K562 (cell line): ENCODE data around the gene ARHGAP8. TPM values are rescaled to one million over a fixed set of nuclear protein-coding genes. Genes with fewer than 3 reads are reported as not detected.

Experiments
- ATAC-seq: fragments of 200-7000 bp; cut with Tn5 transposase; 3 replicates; pipeline ENCODE4 v1.9.1; 2020; ENCODE audit warnings: moderate library complexity
- BruUV-seq: library from RNA; stranded (reverse); fragments of 400-500 nt; replicated peaks from 2 replicates; lab custom pipeline; 2021; lab: Mats Ljungman, UMichigan
- CTCF ChIA-PET: fragments of 300-600 bp; formaldehyde crosslinking; extraction: SDS; loops from one replicate; lab custom pipeline; 2021; ENCODE audit warnings: low intra/inter-chr PET ratio; lab: Yijun Ruan, JAX
- POLR2A ChIA-PET: fragments of 300-600, 350-650 bp; sonication (Branson Sonifier 250); formaldehyde crosslinking; extraction: SDS; loops from one replicate; lab custom pipeline; 2021; ENCODE audit warnings: antibody characterized with exemption, inconsistent platforms; lab: Yijun Ruan, JAX
- DNase-seq, 4 experiments: peaks; one replicate each; pipeline versions ENCODE4 v3.0.0 to v3.0.0-alpha.2; 2011 to 2018; ENCODE audit warnings: low spot score in 3 of 4, mixed read lengths in 3 of 4; ENCODE audit errors: extremely low read depth in 1 of 4
- FAIRE-seq: peaks from 2 replicates; lab custom pipeline; 2011; peaks lifted over from hg19 to GRCh38; lab: Jason Lieb, UNC
- H2AFZ ChIP-seq: 2 replicates; pipeline ENCODE4 v1.6.0; 2011; ENCODE audit warnings: low read depth, low read length, control low read depth, inconsistent platforms
- H3K27ac ChIP-seq: fragments of 200-600 bp; 3 replicates; pipeline ENCODE4 v1.8.0; 2011; ENCODE audit warnings: low read depth, mild to moderate bottlenecking, control low read depth, inconsistent platforms, low read length, moderate library complexity, mixed read lengths; ENCODE audit errors: extremely low read depth
- H3K27me3 ChIP-seq, 2 experiments: fragments of 300-600 bp in 1 of 2; 2 replicates in 1 of 2; 3 replicates in 1 of 2; pipeline versions ENCODE4 v1.6.0 to v1.8.0; 2011; ENCODE audit warnings: inconsistent platforms in 2 of 2, low read length in 2 of 2, mild to moderate bottlenecking in 1 of 2, mixed read lengths in 1 of 2, moderate library complexity in 1 of 2; ENCODE audit not compliant: control insufficient read depth in 2 of 2, insufficient read depth in 2 of 2
- H3K36me3 ChIP-seq: fragments of 300-600 bp; 3 replicates; pipeline ENCODE4 v1.8.0; 2011; ENCODE audit warnings: mild to moderate bottlenecking, low read length, inconsistent platforms; ENCODE audit not compliant: control insufficient read depth, insufficient read depth
- H3K4me1 ChIP-seq, 2 experiments: fragments of 200-600 bp in 1 of 2; replicated peaks in 1 of 2; 2 replicates in 1 of 2; 3 replicates in 1 of 2; pipeline versions ENCODE4 v1.5.1 to v1.8.0; 2011; ENCODE audit warnings: inconsistent platforms in 2 of 2, low read length in 2 of 2, mild to moderate bottlenecking in 1 of 2, mixed read lengths in 1 of 2, moderate library complexity in 1 of 2; ENCODE audit not compliant: control insufficient read depth in 2 of 2, insufficient read depth in 2 of 2
- H3K4me2 ChIP-seq: 2 replicates; pipeline ENCODE4 v1.6.1; 2011; ENCODE audit warnings: low read length, control low read depth, inconsistent platforms, mixed read lengths; ENCODE audit not compliant: insufficient read depth
- H3K4me3 ChIP-seq: fragments of 200-600 bp; sonication (generic), shearing (Covaris generic); 2 replicates; pipeline ENCODE4 v1.5.1; 2016; ENCODE audit warnings: control low read depth, inconsistent platforms
- H3K79me2 ChIP-seq: fragments of 200-600 bp; 3 replicates; pipeline ENCODE4 v1.8.0; 2011; ENCODE audit warnings: low read length, inconsistent platforms; ENCODE audit not compliant: control insufficient read depth, insufficient read depth
- H3K9ac ChIP-seq, 2 experiments: 2 replicates each; pipeline versions ENCODE4 v1.6.0 to v1.6.1; 2011; ENCODE audit warnings: low read depth in 2 of 2, low read length in 2 of 2, control low read depth in 1 of 2, inconsistent platforms in 1 of 2, mild to moderate bottlenecking in 1 of 2, mixed read lengths in 1 of 2; ENCODE audit not compliant: insufficient read depth in 1 of 2
- H3K9me1 ChIP-seq: one replicate; pipeline ENCODE4 v1.6.0; 2011; ENCODE audit warnings: inconsistent platforms, mild to moderate bottlenecking, low read length, moderate library complexity; ENCODE audit not compliant: control insufficient read depth, insufficient read depth
- H3K9me3 ChIP-seq: replicated peaks from 2 replicates; pipeline ENCODE4 v1.5.1; 2011; ENCODE audit warnings: low read depth, low read length, inconsistent platforms; ENCODE audit not compliant: control insufficient read depth, insufficient read depth
- H4K20me1 ChIP-seq: replicated peaks from 2 replicates; pipeline ENCODE4 v1.6.1; 2011; ENCODE audit warnings: low read length, inconsistent platforms, mixed read lengths; ENCODE audit not compliant: control insufficient read depth, insufficient read depth
- BRCA1 ChIP-seq, 2 experiments: fragments of 450-650 bp in 1 of 2; sonication (generic) in 1 of 2; formaldehyde crosslinking in 1 of 2; IDR thresholded peaks; 2 replicates each; pipeline versions ENCODE4 v1.5.0 to v1.6.1; 2017 to 2020; ENCODE audit warnings: mild to moderate bottlenecking in 1 of 2, missing genetic modification reagents in 1 of 2
- FOXJ3 ChIP-seq: sonication (generic); formaldehyde crosslinking; IDR thresholded peaks from 2 replicates; pipeline ENCODE4 v1.4.0; 2020; ENCODE audit warnings: mild to moderate bottlenecking, missing genetic modification reagents
- JUN ChIP-seq, 2 experiments: sonication (generic) in 1 of 2; formaldehyde crosslinking in 1 of 2; IDR thresholded peaks; 2 replicates each; pipeline versions ENCODE4 v1.6.1 to v1.8.0; 2012 to 2022; ENCODE audit warnings: borderline replicate concordance in 2 of 2, mild to moderate bottlenecking in 2 of 2, improper control_type of control experiment in 1 of 2, low read depth in 1 of 2, low read length in 1 of 2, missing genetic modification reagents in 1 of 2
- RFX1 ChIP-seq: fragments of 450-650 bp; IDR thresholded peaks from 2 replicates; pipeline ENCODE4 v1.6.1; 2016; ENCODE audit warnings: mild to moderate bottlenecking, moderate library complexity
- TEAD2 ChIP-seq: fragments of 450-650 bp; IDR thresholded peaks from 2 replicates; pipeline ENCODE4 v1.6.1; 2016; ENCODE audit warnings: missing genetic modification characterization, control low read depth, missing compliant biosample characterization
- U2AF2 ChIP-seq: fragments of 200-400 bp; formaldehyde crosslinking; optimal IDR thresholded peaks from 2 replicates; pipeline ENCODE3; 2017; ENCODE audit warnings: low read depth, mild to moderate bottlenecking, low read length
- ZFP36 ChIP-seq: fragments of 150-350 bp; IDR thresholded peaks from 2 replicates; pipeline ENCODE4 v1.6.1; 2018; ENCODE audit warnings: low read length, low read depth; ENCODE audit not compliant: partially characterized antibody
- ZNF436 ChIP-seq: fragments of 250-450, 450-650 bp; sonication (Bioruptor Pico); formaldehyde crosslinking; IDR thresholded peaks from 2 replicates; pipeline ENCODE4 v1.7.0; 2020; ENCODE audit warnings: mild to moderate bottlenecking
- ZNF77 ChIP-seq: fragments of 250-450 bp; sonication (Bioruptor Pico); IDR thresholded peaks from 2 replicates; pipeline ENCODE4 v1.5.0; 2020
- ZNF830 ChIP-seq: fragments of 250-450 bp; sonication (Bioruptor Pico); IDR thresholded peaks from 2 replicates; pipeline ENCODE4 v1.5.0; 2021; ENCODE audit warnings: mild to moderate bottlenecking
- WGBS: fragments of 100-300 bp; shearing (Covaris generic); methylation state at CpG from one replicate; pipeline ENCODE4 v1.1.6; 2016; ENCODE audit warnings: low coverage, mixed read lengths; ENCODE audit not compliant: insufficient coverage; ENCODE audit errors: missing lambda C conversion rate; 5-methylcytosine and 5-hydroxymethylcytosine counted together
- in situ Hi-C: fragments of 300-500 bp; cut with MboI; formaldehyde crosslinking; loops from 4 replicates; pipeline ENCODE4 v1.15.0; 2018; ENCODE audit warnings: inconsistent platforms, mixed read lengths
- intact Hi-C: fragments of 100-400 bp; cut with micrococcal nuclease; formaldehyde crosslinking; loops from 2 replicates; pipeline ENCODE4 v1.14.2; 2022
- polyA plus RNA-seq, 8 experiments: library from polyadenylated mRNA; depleted of rRNA in 4 of 8; stranded (reverse) in 5 of 8; unstranded in 3 of 8; fragments of >200 nt; fragmentation: Nextera tagmentation in 2 of 8; fragmentation: Illumina TruSeq in 1 of 8; extraction: Ambion mirVana in 2 of 8; extraction: Trizol in 1 of 8; gene quantifications; 2 replicates each; pipeline versions ENCODE4 v1.2.1 to v1.2.3, GENCODE V29; 2011 to 2014; ENCODE audit warnings: inconsistent platforms in 1 of 8, missing spikeins in 1 of 8
- total RNA-seq, 7 experiments: library from RNA; depleted of rRNA in 6 of 7; stranded (reverse); fragments of >200 nt in 6 of 7; fragmentation: Illumina TruSeq in 2 of 7; extraction: Trizol in 2 of 7; gene quantifications; 2 replicates each; pipeline versions ENCODE4 v1.2.1 to v1.2.3, GENCODE V29; 2011 to 2021; ENCODE audit warnings: low replicate concordance in 1 of 7
- TF ChIP-seq, protein P1 (sequence below), 2 experiments: IDR thresholded peaks; 2 replicates each; pipeline ENCODE4 v1.6.1; 2011; ENCODE audit warnings: borderline replicate concordance in 1 of 2, control low read depth in 1 of 2, low read depth in 1 of 2, low read length in 1 of 2, mild to moderate bottlenecking in 1 of 2, mixed read lengths in 1 of 2, moderate library complexity in 1 of 2; ENCODE audit not compliant: insufficient read depth in 1 of 2, insufficient read length in 1 of 2, poor library complexity in 1 of 2, severe bottlenecking in 1 of 2; ENCODE audit errors: extremely low read depth in 1 of 2
- TF ChIP-seq, protein P2 (sequence below): fragments of 250-450 bp; sonication (Bioruptor Pico); IDR thresholded peaks from 2 replicates; pipeline ENCODE4 v1.5.0; 2021

ARHGAP8 gene
- total and polyA plus RNA-seq, 9 of the 15 experiments (the other 6 are each of a cell fraction or from before 2014, with no cell fraction given) = 0.15 to 2.2 (median 0.62) TPM

GRCh38 chr22:44727709-44728108, 24.7 kb upstream of the ARHGAP8 start:
- WGBS = 89% methylated on average over 10 of the region's 13 CpGs
- in situ Hi-C loops (no loop called here), intact Hi-C loops (no loop called here)
- H4K20me1 ChIP-seq = no peaks in the 10 kb centered on the region
- H3K4me2 ChIP-seq = no peak overlapping the region
- H3K9me1 ChIP-seq = no peaks in the 10 kb centered on the region
- ChIA-PET CTCF (no interaction called here), POLR2A (no interaction called here)
- H3K4me1 ChIP-seq = peaks cover 0 to 17% of the 10 kb centered on the region in 2 experiments; a peak in 2 of 5 replicates
- TF ChIP-seq ZNF830 (CRISPR knock-in tag) = no peak
- TF ChIP-seq ZNF436 = no peak
- peak; percentile 76 for TF ChIP-seq ZFP36
- no peak for TF ChIP-seq RFX1
- TF ChIP-seq JUN (IDR thresholded peaks at IDR 0.05; ENCODE audit: borderline replicate concordance, low read depth, low read length) = no peak
- TF ChIP-seq JUN (CRISPR knock-in tag; IDR thresholded peaks at IDR 0.05; ENCODE audit: borderline replicate concordance) = no peak
- DNase-seq (no peak), FAIRE-seq (no peak), ATAC-seq (no peak)
- no peak overlapping the region for H2AFZ ChIP-seq
- no peaks in the 10 kb centered on the region for H3K79me2 ChIP-seq
- H3K9me3 ChIP-seq = no peaks in the 10 kb centered on the region
- BruUV-seq = no TSS peak
- H3K36me3 ChIP-seq = peaks cover 6% of the 10 kb centered on the region; the same call in 2 of the 3 replicates
- no peak overlapping the region for H3K9ac ChIP-seq
- no peak overlapping the region for H3K4me3 ChIP-seq
- no peak overlapping the region for H3K27ac ChIP-seq
- H3K27me3 ChIP-seq = no peaks in the 10 kb centered on the region

DNA sequence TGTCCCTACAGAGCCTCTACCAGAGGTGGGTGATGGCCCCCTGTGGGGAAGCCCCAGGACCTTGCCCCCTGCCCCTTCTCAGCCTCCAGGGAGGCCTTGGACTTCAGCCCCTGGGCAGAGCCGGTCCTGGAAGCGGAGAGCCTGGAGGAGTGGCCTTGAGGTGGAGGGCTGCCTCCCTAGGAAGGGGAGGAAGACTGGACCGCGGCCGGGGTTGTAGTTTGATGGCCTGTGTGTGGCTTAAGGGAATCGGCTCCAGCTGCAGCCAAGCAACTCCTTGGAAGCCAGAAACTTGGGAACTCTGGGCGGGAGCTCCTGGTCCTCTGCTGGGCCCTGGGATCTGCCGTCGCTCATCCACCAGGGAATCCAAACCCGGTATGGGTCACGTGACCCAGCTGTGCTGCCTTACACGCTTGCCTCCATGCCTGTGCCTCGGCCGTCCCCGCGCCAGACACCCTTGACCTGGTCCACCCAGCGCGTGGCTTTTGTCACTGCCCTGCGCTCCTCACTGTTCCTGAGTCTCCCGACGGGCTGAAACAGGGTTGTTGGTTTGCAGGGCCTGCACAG, 23.5 kb upstream of the ARHGAP8 start:
- no peak overlapping the region for H3K27ac ChIP-seq
- H4K20me1 ChIP-seq = no peaks in the 10 kb centered on the region
- CTCF ChIA-PET = no interaction called here
- H3K79me2 ChIP-seq = no peaks in the 10 kb centered on the region
- H3K36me3 ChIP-seq = peaks cover 6% of the 10 kb centered on the region; the same call in 2 of the 3 replicates
- DNase-seq (no peak), ATAC-seq (no peak), FAIRE-seq (no peak)
- peaks cover 0 to 17% of the 10 kb centered on the region in 2 experiments; a peak in 2 of 5 replicates for H3K4me1 ChIP-seq
- no peak overlapping the region for H2AFZ ChIP-seq
- no peak overlapping the region for H3K4me2 ChIP-seq
- no peaks in the 10 kb centered on the region for H3K9me3 ChIP-seq
- H3K9me1 ChIP-seq = no peaks in the 10 kb centered on the region
- H3K9ac ChIP-seq = no peak overlapping the region
- 91% methylated on average over 12 of the region's 21 CpGs for WGBS
- intact Hi-C loops (no loop called here), in situ Hi-C loops (no loop called here)
- no TSS peak for BruUV-seq
- POLR2A ChIA-PET = interaction anchor here (0.6 kb wide), 2 partner anchors 10 to 1312 kb away, joined by 3 read pairs; no protein-coding TSS in a partner anchor
- H3K4me3 ChIP-seq = no peak overlapping the region
- no peaks in the 10 kb centered on the region for H3K27me3 ChIP-seq
- TF ChIP-seq BRCA1 (IDR thresholded peaks at IDR 0.05) (no peak), BRCA1 (CRISPR knock-in tag; IDR thresholded peaks at IDR 0.05) (no peak), TEAD2 (no peak), ZNF77 (CRISPR knock-in tag) (no peak), U2AF2 (no peak), FOXJ3 (CRISPR knock-in tag) (no peak)
- TF ChIP-seq, protein P1, sequence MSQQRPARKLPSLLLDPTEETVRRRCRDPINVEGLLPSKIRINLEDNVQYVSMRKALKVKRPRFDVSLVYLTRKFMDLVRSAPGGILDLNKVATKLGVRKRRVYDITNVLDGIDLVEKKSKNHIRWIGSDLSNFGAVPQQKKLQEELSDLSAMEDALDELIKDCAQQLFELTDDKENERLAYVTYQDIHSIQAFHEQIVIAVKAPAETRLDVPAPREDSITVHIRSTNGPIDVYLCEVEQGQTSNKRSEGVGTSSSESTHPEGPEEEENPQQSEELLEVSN (IDR thresholded peaks at IDR 0.05; ENCODE audit: borderline replicate concordance in 1 of 2, extremely low read depth in 1 of 2, insufficient read depth in 1 of 2, insufficient read length in 1 of 2, low read depth in 1 of 2, low read length in 1 of 2, poor library complexity in 1 of 2, severe bottlenecking in 1 of 2) = no peak
- TF ChIP-seq, protein P2, sequence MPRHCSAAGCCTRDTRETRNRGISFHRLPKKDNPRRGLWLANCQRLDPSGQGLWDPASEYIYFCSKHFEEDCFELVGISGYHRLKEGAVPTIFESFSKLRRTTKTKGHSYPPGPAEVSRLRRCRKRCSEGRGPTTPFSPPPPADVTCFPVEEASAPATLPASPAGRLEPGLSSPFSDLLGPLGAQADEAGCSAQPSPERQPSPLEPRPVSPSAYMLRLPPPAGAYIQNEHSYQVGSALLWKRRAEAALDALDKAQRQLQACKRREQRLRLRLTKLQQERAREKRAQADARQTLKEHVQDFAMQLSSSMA (CRISPR knock-in tag) = no peak
